Fibroblast of skin of left biceps (primary cell): ENCODE results near the gene IL4.
"Not testable (repeated sequence)": the region's sequence is repeated elsewhere in the genome, so short reads cannot be mapped to it uniquely, and the experiment has no call there.

ENCODE experiments used
- DNase-seq, 2 experiments: peaks; one replicate each; pipeline ENCODE4 v3.0.0-alpha.2; 2013; ENCODE audit warnings: low read depth in 2 of 2

Gene IL4

DNA sequence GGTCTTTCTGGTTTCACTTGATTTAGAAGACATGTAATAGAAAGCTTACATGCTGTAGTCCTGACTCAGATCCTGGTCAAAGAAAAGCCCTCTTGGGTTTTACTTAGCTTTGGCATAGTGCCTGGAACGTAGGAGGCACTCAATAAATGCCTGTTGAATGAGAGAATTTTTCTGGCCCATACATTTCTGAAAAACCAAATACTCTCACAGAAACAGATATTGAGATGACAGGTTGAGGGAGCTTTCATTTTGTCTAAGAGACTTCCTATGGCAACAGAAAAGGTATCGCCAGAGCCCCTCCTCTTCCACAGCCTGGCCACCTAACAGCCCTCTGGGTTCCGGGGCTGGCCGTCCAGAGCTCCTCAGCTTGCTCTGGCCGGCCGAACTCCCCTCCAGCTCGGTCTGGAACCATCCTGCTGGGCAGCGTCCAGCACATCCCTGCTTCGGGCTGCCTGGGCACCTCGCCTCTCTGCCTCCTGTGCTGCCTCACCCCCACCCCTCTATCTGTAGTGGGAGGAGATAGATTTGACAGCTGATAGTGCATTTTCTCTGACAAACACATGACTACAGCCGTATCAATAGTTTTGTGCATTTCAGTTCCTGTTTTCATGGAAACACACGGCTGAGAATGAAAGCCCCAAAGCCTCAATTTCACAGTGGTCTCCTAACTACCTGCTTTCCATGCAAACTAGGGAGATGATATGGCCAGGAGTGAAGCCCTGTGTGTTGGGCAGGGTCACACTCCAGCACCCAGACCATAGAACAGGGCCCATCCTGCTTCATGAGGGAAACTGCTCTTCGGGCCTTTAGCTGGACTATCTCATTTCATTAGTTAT, 1.1 kb downstream of the IL4 start:
- peak; percentile 93 for DNase-seq

- DNase-seq, result no peak
Measured at GRCh38 chr5:132675936-132676689, 2.3 kb downstream of the IL4 start.

GRCh38 chr5:132677191-132677590, 3.4 kb downstream of the IL4 start:
- no peak for DNase-seq

GRCh38 chr5:132677682-132678400, 4.1 kb downstream of the IL4 start:
- no peak for DNase-seq

DNA sequence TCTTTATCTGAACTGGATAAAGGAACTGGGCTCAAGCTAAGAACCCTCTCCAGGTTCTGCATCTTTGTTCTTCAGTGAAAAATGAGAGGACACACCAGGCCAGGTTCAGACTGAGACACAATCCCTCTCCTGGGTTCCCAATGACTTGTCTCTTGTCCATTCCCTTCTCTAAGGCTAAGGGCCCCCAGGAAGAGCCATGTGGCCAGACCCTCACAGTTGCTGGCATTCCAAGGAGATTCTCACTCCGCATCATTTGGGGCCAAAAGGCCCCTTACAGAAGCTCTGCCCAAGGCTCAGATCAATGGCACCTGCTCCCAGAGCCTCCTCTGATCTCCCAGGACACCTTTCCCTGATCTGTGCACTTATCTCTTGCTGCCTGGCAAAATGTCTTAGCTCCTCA, 4.9 kb downstream of the IL4 start:
- DNase-seq, result no peak

- DNase-seq, result no peak
Measured at GRCh38 chr5:132679166-132679565, 5.4 kb downstream of the IL4 start.

DNA sequence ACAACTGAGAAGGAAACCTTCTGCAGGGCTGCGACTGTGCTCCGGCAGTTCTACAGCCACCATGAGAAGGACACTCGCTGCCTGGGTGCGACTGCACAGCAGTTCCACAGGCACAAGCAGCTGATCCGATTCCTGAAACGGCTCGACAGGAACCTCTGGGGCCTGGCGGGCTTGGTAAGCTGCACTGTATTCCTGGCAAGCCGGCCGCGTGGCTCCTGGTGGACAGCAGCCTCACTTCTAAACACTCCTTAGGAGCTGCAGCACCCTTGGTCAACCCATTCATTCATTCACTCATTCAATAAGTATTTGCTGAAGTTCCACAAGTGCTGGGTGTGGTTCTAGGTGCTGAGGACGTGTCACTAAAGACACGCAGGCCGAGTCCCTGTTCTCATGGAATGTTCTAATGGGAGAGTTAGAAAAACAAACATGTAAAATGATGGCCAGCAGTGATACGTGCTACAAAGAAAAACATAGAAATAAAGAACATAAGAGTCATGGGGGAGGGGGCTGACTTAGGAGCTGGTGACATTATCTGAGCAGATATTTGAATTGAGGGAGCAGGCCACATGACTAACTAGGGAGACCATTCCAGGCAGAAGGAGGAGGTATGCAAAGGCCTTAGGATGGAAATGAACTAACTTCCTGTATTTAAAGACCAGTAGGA, 6.1 kb downstream of the IL4 start:
- no peak for DNase-seq

DNA sequence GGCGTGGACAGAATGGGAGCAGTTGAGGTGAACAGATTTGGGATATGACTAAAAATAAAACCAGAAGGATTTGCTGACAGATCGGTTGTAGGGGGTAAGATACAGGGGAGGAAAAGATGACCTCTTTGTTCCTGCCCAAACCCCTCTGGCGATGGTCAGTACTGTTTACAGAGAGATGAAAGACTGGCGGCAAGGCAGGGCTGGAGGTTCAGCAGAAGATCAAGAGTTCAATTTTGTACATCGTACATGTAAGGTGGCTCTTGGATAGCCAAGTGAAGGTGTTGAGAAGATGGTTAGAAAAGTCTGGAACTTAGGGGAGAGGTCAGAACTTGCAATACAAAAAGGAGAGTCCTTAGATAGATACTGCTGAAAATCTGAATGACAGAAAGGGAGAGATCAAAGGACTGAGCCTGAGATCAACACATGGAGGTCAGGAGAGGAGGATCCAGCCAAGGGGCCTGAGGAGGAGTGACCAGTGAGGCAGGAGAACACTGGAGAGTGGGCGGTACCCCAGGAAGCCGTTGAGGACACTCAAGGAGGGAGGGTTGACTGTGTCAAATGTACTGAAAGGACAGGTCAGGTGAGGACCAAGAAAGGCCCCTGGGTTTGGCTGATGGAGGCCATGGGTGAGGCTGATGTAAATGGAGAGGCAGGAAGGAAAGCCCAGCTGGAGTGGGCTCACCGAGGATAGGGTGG, 7.1 kb downstream of the IL4 start:
- no peak for DNase-seq

- no peak for DNase-seq
Measured at GRCh38 chr5:132681476-132681831, 7.7 kb downstream of the IL4 start.

GRCh38 chr5:132681983-132682382, 8.2 kb downstream of the IL4 start:
- DNase-seq, result no peak

DNA sequence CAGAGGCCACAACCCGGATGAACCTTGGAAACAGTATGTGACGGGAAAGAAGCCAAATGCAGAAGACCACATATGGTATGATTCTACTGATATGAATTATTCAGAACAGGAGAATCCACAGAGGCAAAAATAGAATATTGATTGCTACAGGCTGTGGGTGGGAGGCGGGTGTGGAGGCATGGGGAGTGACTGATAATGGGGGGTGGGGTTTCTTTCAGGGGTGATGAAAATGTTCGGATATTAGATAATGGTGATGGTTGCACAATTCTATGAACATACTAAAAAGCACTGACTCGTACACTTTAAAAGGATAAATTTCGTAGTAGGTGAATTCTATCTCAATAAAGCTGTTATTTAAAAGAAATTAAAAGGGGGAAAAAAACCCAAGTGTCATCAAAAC, 10.7 kb downstream of the IL4 start:
- peak; percentile 24 to 28 for DNase-seq

DNA sequence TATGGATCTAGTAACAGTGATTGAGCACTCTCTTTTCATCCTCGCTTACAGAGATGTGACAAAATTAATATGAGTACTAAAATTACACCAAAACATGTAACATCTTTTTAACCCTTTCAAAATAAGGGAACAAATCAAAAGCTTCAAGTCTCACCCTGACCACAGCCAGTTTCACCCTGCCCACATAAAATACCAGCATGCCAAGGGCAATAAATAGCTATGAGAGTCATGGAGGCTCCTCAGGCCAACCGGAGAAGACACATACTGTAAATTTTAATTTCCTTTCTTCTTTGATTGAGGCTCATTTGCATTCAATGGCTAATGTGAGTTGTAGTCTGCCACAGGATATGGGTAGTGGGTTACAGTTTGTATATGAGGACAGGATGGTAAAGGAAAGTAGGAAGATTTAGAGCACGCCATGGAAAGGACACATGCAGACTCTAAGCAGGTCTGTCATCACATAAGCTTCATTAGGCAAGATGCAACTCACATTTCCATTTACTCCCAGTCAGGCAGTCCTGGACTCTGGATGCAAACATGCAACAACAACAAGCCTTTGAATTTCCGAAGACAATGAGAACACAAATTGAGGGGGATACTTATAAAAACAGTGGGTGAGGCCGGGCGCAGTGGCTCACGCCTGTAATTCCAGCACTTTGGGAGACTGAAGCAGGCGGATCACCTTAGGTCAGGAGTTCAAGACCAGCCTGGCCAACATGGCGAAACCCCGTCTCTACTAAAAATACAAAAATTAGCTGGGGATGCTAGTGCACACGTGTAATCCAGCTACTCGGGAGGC, 11.3 kb downstream of the IL4 start:
- DNase-seq, result no peak

- no peak for DNase-seq
Measured at GRCh38 chr5:132686193-132686592, 12.4 kb downstream of the IL4 start.

DNA sequence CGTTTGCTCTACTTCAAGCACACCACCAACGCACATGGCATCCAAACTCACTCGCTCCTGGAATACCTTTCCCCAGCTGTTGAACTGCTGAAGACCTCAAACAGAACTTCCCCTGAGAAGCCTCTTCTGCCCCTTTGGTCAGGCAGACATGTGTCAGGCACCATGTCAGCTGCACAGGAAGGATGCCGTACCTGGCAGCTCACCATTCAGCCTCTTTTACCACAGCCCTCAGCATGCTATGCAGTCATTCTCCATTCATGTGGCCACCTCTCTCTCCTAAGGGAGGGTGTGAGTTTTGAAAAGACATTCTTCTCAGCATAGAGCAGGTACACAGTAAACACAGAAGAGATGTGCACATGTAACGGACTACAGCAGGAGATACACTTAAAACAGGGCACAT, 14.2 kb downstream of the IL4 start:
- DNase-seq, result no peak

GRCh38 chr5:132688536-132689339, 14.9 kb downstream of the IL4 start:
- no peak for DNase-seq

GRCh38 chr5:132689513-132689912, 15.7 kb downstream of the IL4 start:
- no peak for DNase-seq

GRCh38 chr5:132690156-132690555, 16.4 kb downstream of the IL4 start:
- DNase-seq, result no peak

DNA sequence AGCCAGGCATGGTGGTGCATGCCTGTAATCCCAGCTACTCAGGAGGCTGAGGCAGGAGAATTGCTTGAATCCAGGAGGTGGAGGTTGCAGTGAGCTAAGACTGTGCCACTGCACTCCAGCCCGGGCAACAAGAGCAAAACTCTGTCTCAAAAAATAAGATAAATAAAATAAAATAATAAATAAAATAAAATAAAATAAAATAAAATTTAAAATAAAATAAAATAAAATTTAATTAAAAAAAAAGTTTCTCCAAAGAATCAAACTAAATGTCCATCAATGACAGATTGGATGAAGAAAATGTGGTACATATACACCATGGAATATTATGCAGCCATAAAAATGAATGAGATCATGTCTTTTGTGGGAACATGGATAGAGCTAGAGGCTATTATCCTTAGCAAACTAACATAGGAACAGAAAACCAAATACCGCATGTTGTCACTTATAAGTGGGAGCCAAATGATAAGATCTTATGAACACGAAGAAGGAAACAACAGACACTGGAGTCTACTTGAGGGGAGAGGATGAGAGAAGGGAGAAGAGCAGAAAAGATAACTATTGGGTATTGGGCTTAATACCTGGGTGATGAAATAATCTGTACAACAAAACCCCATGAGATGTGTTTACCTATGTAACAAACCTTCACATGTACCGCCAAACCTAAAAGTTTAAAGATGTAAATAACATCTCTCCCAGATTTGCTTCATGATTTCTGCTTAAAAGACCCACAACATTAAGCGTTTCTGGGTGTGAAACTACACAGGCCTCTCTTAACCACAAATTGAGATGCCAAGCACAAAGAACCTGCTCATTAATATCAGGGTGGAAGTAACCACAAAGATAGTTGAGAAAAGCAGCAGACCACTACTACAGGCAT, 18.2 kb downstream of the IL4 start:
- DNase-seq, result not testable (repeated sequence)

GRCh38 chr5:132692632-132692967, 18.8 kb downstream of the IL4 start:
- peak in 1 of 2 experiments; percentile 26 for DNase-seq
